HG03469 (cell line): ENCODE results near the gene MAP3K21.

Experiments
- ATAC-seq: cut with Tn5 transposase; IDR thresholded peaks from one replicate; pipeline ENCODE4 v1.9.1; 2021; ENCODE audit warnings: mild to moderate bottlenecking, moderate library complexity, moderate number of reproducible peaks; ENCODE audit not compliant: unreplicated experiment

Gene MAP3K21

DNA sequence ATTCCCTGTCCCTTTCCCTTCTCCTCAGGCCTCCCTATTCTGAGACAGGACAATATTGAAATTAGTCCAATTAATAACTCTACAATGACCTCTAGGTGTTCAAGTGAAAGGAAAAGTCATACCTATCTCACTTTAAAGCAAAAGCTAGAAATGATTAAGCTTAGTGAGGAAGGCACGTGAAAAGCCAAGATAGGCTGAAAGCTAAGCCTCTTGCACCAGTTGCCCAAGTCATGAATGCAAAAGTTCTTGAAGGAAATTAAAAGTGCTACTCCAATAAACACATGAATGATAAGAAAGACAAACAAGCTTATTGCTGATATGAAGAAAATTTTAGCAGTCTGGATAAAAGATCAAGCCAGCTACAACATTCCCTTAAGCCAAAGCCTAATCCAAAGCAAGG, 3.8 kb upstream of the MAP3K21 start:
- no peak for ATAC-seq

DNA sequence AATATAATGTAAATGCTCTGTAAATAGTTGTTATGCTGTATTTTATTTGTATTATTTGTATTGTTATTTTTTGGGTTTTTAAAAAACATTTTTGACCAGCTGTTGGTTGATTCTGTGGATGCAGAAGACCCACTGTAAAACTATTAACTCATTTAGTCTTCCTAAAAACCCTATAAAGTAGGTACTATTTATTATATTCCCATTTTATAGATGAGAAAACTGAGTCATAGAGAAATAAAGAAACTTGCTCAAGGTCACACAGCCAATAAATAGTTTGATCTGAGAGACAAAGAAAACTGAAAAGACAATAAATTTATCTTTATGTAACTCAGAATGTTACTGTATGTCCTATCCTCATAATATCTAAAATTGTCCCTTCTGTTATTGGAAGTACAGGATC, 1.2 kb upstream of the MAP3K21 start:
- no peak for ATAC-seq

DNA sequence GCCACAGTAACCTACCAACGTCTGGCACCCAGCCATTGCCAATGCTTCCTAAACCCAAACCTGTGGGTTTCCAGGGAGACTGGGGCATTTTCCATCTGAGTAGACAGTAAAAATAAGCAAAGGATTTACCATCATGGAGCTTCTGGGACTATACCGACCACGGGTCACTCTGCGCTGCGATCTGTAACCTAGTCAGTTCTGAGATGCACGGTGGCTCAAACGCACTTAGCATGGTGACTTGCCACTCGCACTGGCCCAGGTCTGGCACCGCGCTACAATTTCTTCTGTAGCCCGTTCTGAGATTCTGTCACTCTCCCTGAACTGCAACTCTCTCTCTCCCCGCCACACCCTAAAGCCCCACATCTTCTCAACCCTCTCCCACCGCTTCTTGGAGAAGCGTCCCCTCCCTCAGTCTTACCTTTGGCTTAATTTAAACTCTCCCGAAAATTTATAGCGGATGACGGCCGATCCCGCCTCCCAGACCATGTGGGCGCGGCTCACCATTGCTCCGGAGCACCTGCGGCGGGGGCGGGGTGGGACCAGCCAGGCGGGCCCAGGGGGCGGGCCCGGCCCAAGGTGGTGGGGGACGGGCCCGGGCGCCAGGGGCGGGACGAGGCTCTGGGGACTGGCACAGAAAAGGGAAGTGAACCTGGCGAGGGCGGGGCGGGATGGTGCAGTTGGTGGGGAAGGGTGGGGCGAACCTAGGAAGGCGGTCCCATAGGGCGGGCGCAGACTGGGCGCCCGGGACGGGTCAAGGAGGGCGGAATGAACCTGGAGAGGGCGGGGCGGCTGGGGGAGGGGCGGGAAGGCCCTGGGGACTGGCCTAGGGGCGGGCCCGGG, 493 bp upstream of the MAP3K21 start:
- peak; percentile 67 for ATAC-seq

GRCh38 chr1:233328142-233328921, 808 bp downstream of the MAP3K21 start:
- peak; percentile 19 for ATAC-seq

- no peak for ATAC-seq
Observed at GRCh38 chr1:233331676-233332519, 4.4 kb downstream of the MAP3K21 start.

- no peak for ATAC-seq
Observed at GRCh38 chr1:233333086-233333485, 5.6 kb downstream of the MAP3K21 start.

DNA sequence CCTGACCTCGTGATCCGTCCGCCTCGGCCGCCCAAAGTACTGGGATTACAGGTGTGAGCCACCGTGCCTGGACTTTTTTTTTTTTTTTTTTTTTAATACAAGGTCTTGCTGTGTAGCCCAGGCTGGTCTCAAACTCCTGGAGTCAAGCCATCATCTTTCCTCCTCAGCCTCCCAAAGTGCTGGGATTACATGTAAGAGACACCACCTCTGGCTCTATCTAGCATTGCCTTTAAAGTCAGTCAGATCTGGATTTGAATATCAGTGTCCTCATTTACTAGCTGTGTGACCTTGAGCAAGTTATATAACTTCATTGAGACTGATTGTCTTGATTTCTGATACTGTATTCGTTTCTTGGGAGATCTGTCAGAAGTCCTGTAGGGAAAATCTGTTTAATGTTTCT, 6.6 kb downstream of the MAP3K21 start:
- ATAC-seq: no peak

DNA sequence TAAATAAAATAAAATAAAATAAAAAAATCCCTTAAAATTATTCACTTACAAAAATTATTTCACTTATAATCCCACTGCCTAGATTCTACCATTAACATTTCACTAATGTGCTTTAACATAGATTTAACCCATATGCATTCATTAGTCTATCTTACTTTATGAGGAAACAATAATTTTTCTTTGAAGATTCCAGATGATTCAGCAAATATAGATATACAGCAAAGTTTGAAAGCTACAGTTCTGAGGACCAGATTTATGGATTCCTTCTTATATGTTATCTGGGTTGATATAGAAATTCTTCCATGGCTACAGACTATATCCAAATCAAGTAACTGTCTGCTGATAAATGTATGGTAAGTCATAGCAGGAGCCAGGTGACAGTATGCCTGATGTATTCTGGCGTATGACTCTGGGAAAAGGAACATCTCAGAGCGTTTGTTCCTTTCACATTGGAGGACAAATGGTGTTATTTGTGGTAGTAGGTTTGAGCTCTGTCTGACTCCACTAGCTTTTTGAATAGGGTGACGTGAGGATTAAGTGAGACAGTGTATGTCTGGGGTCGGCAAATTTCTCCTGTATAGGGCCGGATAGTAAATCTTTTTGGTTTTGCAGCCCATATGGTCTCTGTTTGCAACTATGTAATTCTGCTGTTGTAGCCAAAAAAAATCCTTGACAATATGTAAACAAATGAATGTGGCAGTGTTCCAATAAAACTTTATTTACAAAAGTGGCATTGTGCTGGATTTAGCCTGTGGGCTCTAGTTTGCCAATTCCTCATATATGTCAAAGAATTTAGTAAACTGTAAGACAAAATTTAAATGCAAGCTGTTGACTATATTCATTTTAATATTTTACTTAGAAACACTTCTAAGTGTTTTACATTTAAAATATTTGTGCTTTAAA, 9.3 kb downstream of the MAP3K21 start:
- ATAC-seq: no peak

- no peak for ATAC-seq
Observed at GRCh38 chr1:233337505-233337904, 10.0 kb downstream of the MAP3K21 start.

GRCh38 chr1:233338102-233338501, 10.6 kb downstream of the MAP3K21 start:
- no peak for ATAC-seq

DNA sequence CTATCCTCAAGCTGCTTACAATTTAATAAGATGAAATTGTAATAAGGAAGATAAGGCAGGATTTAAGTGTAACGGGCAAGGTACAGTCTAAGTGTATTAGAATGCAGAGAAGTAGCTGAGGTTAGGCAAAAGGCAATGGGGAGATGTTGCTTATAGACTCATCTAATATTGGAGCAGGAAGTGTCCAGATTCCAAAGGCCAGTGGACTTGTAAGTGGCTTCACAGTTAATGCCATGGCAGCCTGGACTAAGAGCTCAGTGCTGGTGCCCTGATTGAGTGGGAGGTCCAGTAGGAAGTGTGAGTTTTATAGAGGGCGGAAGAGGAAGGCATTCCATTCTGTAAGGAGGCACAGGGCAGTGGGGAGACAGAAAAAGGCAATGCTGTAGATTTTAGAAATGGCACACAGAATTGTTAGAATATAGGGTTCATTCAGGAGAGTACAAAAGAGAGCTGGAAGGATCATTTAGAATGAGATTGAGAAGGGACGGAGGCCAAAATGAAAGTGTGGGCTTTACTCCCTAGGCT, 12.6 kb downstream of the MAP3K21 start:
- ATAC-seq: no peak

GRCh38 chr1:233340966-233341516, 13.5 kb downstream of the MAP3K21 start:
- no peak for ATAC-seq

- no peak for ATAC-seq
Observed at GRCh38 chr1:233342086-233342485, 14.6 kb downstream of the MAP3K21 start.

GRCh38 chr1:233343262-233343661, 15.7 kb downstream of the MAP3K21 start:
- ATAC-seq: no peak

DNA sequence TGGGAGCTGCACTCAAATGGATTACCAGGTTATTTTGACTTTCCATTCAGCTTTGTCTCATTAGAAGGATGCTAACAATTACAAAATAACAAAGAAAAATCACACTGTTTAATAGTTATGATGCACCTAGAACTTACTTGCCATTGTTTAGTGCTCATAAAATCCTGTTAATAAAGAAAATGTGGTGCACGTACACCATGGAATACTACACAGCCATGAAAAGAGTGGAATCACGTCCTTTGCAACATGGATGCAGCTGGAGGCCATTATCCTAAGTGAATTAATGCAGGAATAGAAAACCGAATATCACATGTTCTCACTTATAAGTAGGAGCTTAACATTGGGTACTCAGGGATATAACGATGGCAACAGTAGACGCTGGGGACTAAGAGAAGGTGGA, 19.8 kb downstream of the MAP3K21 start:
- no peak for ATAC-seq

DNA sequence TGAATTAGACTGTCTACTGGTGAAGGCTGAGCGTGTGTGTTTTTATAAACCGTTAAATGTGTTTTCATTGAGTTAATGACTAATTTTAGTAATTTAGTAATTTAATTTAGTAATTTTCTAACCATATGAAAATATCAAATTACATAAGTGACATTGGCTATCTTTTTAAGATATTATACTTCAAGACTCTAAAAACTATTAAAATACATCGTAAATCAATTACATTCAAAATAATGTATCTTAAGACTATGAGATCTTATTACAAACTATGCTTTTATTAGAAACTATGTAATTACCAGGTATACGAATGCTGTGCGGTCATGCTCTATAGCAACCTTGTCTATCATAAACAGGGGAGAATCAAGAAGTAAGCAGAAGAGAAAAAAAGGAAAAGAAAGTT, 21.6 kb downstream of the MAP3K21 start:
- ATAC-seq: no peak

DNA sequence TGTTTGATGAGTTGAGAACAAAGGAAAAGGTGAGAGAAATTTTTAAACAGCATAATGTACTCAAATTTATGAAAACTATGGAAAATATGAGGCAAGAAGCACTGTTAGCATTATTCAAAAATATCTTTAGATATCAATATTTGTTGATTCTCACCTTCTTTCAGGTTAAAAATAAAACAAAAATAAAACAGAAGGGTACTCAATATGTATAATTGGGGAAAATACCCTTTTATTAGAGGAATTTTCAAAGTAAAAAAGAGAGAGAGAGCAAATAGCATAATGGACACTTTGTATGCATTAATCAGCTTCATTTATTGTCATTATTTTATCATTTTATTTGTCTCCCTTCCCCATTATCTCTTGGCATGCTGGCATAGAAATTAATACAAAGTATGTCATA, 27.5 kb downstream of the MAP3K21 start:
- no peak for ATAC-seq

DNA sequence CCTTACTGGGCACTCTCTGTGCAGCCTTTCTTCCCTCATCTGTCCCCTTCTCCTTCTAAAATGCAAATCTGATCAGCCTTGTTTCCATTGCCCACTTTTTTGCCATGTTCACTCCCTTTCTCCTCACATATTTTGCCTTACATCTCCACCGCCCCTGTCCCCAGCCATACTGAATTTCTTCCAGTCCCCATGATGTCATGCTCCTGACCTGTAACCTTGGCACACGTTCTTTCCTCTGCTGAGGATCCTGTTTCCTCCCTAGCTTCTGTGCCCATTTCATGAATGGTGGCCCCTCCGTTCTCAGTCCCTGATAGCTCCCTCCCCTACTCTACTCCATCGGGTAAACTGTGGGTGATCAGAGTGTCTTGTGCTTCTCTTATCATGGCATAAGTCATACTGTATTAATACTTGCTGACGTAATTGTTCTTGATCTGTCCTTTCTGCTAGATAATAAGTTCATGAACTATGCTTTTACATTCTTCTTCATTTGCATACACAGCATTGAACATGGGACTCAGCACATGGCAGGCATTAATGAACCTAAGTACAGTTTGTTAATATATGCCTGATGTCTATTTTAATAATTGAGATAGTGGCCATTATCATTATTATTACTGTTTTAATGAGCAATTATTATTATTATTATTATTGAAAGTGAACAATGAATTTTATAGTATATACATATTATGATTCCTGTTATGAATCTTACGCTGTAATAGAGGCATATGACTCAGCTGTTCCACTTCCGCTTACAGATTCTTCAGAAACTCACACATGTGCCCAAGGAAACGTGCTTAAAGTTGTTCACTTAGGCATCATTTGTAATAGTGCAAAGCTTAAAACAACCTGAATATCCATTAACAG, 28.5 kb downstream of the MAP3K21 start:
- ATAC-seq: peak; percentile 78

DNA sequence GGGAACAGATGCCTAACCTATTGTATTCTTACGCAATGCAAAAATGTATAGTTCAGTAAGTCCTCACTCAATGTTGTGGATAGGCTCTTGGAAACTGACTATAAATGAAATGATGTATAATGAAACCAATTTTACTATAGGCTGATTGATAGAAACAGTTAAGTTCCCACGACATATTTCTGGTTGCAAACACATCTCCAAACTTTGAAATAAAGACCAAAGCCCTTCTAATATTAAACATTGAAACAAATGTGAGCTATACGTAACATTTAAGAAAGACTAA, 29.1 kb downstream of the MAP3K21 start:
- ATAC-seq: peak; percentile 21
